Epithelial cell of proximal tubule (primary cell): Measurements from ENCODE around the gene KHDRBS1. TPM values are rescaled to one million over a fixed set of nuclear protein-coding genes. Genes with fewer than 3 reads are reported as not detected.

Source experiments
- DNase-seq: peaks from one replicate; pipeline ENCODE4 v3.0.0-alpha.2; 2011; ENCODE audit warnings: low read depth
- H3K4me3 ChIP-seq: 2 replicates; pipeline ENCODE4 v1.5.1; 2011; ENCODE audit warnings: low read depth, mild to moderate bottlenecking, low read length
- CTCF ChIP-seq: conservative IDR thresholded peaks from 2 replicates; pipeline ENCODE4 v1.5.1; 2012; ENCODE audit warnings: low read depth, mild to moderate bottlenecking, low read length
- total RNA-seq: library from RNA; depleted of rRNA; stranded (reverse); fragments of >200 nt; gene quantifications from 2 replicates; pipeline ENCODE4 v1.2.3, GENCODE V29; 2015

The KHDRBS1 gene
- total RNA-seq, 1 donor from 2014 or later: 69.6 TPM

- no peak for DNase-seq
- TF ChIP-seq CTCF: no peak
- no peak overlapping the region for H3K4me3 ChIP-seq
Observed at GRCh38 chr1:32045772-32046171, 32.1 kb downstream of the KHDRBS1 start.

- no peak overlapping the region for H3K4me3 ChIP-seq
Observed at GRCh38 chr1:32047701-32048100, 34.0 kb downstream of the KHDRBS1 start.

GRCh38 chr1:32048440-32048839 is 34.8 kb downstream of the KHDRBS1 start:
- TF ChIP-seq CTCF: no peak
- DNase-seq: no peak

More at GRCh38 chr1:32047701-32048100, 34.0 kb downstream of the KHDRBS1 start:
- TF ChIP-seq CTCF: no peak
- DNase-seq: no peak

GRCh38 chr1:32051706-32052105 is 38.0 kb downstream of the KHDRBS1 start:
- no peak overlapping the region for H3K4me3 ChIP-seq
- no peak for TF ChIP-seq CTCF

More at GRCh38 chr1:32048440-32048839, 34.8 kb downstream of the KHDRBS1 start:
- H3K4me3 ChIP-seq: no peak overlapping the region

GRCh38 chr1:32052887-32053286 is 39.2 kb downstream of the KHDRBS1 start:
- no peak for DNase-seq
- H3K4me3 ChIP-seq: no peak overlapping the region
- no peak for TF ChIP-seq CTCF

More at GRCh38 chr1:32051706-32052105, 38.0 kb downstream of the KHDRBS1 start:
- DNase-seq: no peak

- no peak for TF ChIP-seq CTCF
- H3K4me3 ChIP-seq: no peak overlapping the region
Observed at GRCh38 chr1:32055416-32055815, 41.7 kb downstream of the KHDRBS1 start.

GRCh38 chr1:32056598-32056997 is 42.9 kb downstream of the KHDRBS1 start:
- no peak for DNase-seq
- no peak for TF ChIP-seq CTCF
- no peak overlapping the region for H3K4me3 ChIP-seq

More at GRCh38 chr1:32055416-32055815, 41.7 kb downstream of the KHDRBS1 start:
- no peak for DNase-seq
